ENCODE results near the gene IRX1.

Gene IRX1

DNA sequence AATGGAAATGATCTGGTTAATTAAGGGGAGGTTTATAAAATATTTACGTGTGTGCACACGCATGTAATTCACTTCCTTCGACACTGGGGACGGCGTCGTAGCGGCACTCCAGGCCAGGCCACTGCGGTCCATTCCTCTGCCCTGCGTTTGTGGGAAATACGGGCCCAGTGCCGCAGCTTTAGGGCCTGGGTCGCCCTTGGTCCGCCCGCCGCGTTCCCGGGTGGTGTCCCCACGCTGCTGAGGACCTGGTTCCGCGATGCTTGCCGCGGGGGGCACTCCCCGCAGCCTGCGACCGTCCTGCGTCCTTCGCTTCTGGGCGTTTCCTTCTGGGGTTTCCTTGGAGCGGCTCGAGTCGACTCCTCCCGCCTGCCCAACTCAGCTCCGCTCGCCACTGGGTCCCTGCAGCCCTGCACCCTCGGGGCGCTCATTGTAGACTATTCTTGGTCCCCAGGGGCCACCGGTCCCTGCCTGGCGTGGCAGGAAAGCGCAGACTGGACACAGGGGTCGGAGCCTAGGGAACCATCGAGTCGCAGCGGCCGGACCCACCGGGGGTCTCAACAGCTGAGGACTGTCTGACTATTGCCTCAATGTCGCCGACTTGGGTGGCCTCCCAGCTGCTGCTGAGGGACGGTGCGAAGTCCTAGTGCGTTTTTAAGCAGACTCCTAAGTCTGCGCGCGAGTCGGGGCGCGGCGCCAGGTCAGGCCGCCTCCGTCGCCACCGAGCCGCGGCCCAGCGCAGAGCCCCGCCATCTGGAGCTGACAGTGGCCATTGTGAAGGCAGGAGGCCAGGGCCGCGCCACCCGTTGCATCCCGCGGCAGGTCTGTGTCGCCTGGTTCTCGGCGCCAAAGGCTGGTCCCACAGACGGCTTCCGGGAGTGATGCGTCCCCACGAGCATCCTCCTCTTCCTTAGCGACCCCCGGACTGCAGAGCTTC, 4.4 kb upstream of the IRX1 start:
- TF ChIP-seq, protein P1, sequence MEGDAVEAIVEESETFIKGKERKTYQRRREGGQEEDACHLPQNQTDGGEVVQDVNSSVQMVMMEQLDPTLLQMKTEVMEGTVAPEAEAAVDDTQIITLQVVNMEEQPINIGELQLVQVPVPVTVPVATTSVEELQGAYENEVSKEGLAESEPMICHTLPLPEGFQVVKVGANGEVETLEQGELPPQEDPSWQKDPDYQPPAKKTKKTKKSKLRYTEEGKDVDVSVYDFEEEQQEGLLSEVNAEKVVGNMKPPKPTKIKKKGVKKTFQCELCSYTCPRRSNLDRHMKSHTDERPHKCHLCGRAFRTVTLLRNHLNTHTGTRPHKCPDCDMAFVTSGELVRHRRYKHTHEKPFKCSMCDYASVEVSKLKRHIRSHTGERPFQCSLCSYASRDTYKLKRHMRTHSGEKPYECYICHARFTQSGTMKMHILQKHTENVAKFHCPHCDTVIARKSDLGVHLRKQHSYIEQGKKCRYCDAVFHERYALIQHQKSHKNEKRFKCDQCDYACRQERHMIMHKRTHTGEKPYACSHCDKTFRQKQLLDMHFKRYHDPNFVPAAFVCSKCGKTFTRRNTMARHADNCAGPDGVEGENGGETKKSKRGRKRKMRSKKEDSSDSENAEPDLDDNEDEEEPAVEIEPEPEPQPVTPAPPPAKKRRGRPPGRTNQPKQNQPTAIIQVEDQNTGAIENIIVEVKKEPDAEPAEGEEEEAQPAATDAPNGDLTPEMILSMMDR (conservative IDR thresholded peaks at IDR 0.05; ENCODE audit: low read depth, low read length): no peak
- DNase-seq (ENCODE audit: low read depth): no peak
- H3K4me3 ChIP-seq (ENCODE audit: low read length): no peak overlapping the region

DNA sequence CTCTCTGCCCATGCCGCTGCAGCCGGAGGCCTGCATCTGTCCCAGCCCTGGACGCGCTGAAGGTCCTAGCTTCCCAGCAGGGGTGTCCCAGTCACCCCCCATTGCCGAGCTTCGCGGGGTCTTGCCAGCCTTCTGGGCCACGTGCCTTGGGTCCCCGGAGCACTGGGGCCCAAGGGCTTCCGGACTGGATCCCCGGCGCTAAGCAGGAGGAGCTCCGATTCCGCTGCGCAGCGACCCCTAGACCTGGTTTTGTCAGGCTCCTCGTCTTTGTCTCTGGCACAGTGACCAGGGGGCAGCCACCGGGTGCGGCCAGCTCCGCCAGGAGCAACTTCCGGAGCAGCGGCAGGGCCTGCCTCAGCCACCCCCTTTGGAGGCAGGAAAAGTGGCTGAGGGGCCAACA, 3.3 kb upstream of the IRX1 start:
- no peak overlapping the region for H3K4me3 ChIP-seq (ENCODE audit: low read length)
- DNase-seq (ENCODE audit: low read depth): no peak
- TF ChIP-seq, protein P1 (conservative IDR thresholded peaks at IDR 0.05; ENCODE audit: low read depth, low read length): no peak

DNA sequence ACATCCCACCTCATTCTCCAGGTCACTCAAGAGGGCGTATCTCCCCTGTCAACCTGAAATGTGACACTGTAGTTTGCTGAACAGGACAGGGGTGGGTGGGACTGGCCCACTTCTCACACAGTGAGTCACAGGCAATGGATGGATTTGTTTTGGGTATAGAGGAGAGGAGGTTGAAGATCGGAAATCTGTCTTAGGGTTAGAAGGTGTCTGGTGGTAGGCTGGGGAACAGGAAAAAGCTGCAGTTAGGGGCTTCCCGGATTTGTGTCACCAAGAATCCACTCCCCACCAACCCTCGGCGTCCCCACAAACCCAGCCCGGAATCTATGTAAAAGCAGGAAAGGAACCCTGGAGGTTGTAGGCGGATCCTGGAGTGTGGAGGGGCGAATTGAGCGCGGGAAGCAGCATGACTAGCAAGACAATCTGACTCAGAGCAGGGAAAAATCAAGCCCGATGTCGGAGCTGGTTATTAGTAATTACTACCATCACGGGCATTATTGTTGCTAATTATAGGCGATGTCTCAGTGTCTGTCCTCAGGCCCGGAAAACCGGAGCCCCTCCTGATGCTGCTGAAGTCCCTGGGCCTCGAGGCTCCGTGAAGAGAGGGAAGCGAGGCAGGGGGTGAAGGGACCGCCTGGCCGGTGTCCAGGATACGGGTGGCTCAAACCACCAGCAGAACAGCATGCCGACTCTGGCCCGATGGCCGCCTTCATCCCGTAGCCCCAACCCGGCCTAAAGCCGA, 1.7 kb upstream of the IRX1 start:
- TF ChIP-seq, protein P1 (conservative IDR thresholded peaks at IDR 0.05; ENCODE audit: low read depth, low read length): no peak
- no peak for DNase-seq (ENCODE audit: low read depth)
- no peak overlapping the region for H3K4me3 ChIP-seq (ENCODE audit: low read length)

DNA sequence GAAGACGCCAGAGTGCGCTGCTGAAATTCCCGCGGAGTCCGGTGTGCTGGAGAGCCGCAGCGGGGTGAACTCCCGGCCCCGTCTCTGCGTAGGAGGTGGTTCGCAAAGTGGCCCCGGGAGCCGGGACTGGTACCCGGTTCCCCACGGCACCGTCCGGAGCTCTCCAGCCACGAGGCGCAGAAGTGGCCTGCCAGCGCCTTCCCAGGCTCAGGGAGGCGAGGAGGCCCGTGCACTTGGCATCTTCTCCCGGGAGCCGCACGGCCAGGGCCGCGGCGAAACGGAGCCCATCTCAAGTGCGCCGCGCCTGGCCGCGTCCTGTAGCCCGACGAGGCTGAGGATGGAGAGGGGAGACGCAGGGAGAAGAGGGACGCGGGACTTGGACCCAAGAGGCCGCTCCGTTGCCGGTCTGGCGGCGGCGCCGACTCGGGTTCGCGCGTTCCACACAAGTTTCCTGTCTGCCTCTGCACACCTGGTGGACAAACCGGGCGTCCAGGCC, 1.1 kb upstream of the IRX1 start:
- TF ChIP-seq, protein P1 (conservative IDR thresholded peaks at IDR 0.05; ENCODE audit: low read depth, low read length): no peak
- no peak overlapping the region for H3K4me3 ChIP-seq (ENCODE audit: low read length)
- DNase-seq (ENCODE audit: low read depth): no peak

DNA sequence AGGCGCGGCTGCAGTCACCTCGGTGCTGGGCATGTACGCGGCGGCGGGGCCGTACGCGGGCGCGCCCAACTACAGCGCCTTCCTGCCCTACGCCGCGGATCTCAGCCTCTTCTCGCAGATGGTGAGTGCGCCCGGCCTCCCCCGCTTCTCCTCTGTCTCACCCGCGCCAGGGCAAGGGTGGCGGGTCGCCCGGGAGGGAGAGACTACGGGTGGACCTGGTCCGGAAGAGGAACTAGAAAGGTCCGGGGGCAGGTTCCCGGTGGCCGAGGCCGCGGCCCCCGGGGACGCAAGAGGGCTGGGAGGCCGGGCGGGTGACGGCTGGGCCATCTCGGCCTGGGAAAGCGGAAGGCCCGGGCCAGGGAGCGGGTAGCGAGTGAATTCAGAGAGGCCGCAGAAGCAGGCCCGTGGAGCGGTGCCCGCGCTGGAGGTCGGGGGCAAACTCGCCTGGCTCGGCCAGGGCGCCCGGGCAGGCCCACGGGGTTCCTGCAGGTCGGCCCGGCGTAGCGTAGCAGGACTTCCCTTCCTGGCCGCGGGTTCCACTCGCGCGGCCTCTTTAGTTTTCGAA, 711 bp downstream of the IRX1 start:
- DNase-seq (ENCODE audit: low read depth): no peak
- TF ChIP-seq, protein P1 (conservative IDR thresholded peaks at IDR 0.05; ENCODE audit: low read depth, low read length): no peak
- no peak overlapping the region for H3K4me3 ChIP-seq (ENCODE audit: low read length)

DNA sequence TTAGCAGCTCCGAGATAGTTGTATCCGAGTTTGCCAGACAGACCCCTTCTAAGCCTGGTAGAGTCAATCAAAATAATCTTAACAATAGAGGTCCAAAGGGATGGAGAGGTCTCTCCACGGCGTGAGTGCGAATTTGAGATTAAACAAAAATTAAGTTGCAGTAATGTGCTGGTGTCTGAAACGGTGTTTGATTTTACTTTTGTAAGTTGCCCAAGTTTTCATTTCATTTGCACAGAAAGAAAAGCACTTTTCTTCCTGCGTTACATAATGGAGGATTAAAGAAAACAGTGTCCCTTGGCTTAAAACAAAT, 1.2 kb downstream of the IRX1 start:
- no peak for DNase-seq (ENCODE audit: low read depth)
- no peak overlapping the region for H3K4me3 ChIP-seq (ENCODE audit: low read length)
- TF ChIP-seq, protein P1 (conservative IDR thresholded peaks at IDR 0.05; ENCODE audit: low read depth, low read length): no peak

Measured in retinal pigment epithelial cell (primary cell).